Measurements from ENCODE around the gene LDB2.

DNA sequence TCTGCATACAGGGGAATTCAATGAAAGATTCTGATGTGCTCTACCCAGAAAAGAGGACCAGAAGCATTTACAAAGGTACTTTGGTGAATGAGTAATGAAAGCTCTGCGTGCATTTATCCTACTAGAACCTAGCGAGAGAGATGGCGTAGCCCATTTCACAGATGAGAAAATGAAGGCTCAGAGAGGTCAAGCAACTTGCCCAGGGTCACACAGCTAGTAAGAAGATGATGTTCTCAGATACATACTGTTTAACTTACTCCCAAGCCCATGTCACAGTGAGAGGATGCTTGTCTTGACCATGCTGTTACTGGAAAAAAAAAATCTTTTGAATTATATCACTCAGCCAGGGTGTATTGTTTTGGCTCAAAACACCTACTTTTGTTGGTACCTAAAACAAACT is 317.3 kb downstream of the LDB2 start:
- TF ChIP-seq, protein P1, sequence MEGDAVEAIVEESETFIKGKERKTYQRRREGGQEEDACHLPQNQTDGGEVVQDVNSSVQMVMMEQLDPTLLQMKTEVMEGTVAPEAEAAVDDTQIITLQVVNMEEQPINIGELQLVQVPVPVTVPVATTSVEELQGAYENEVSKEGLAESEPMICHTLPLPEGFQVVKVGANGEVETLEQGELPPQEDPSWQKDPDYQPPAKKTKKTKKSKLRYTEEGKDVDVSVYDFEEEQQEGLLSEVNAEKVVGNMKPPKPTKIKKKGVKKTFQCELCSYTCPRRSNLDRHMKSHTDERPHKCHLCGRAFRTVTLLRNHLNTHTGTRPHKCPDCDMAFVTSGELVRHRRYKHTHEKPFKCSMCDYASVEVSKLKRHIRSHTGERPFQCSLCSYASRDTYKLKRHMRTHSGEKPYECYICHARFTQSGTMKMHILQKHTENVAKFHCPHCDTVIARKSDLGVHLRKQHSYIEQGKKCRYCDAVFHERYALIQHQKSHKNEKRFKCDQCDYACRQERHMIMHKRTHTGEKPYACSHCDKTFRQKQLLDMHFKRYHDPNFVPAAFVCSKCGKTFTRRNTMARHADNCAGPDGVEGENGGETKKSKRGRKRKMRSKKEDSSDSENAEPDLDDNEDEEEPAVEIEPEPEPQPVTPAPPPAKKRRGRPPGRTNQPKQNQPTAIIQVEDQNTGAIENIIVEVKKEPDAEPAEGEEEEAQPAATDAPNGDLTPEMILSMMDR (conservative IDR thresholded peaks at IDR 0.05 in 1 of 2, IDR thresholded peaks at IDR 0.05 in 1 of 2; ENCODE audit: low read depth in 1 of 2, low read length in 2 of 2): no peak
- no peak for TF ChIP-seq EZH2 (IDR thresholded peaks at IDR 0.05; ENCODE audit: low read length, missing control alignments)
